CD4-positive, alpha-beta memory T cell (primary cell): ENCODE data around the gene C22orf42. TPM values are rescaled to one million over a fixed set of nuclear protein-coding genes. Genes with fewer than 3 reads are reported as not detected.

Source experiments
- polyA plus RNA-seq, 2 donors: library from polyadenylated mRNA; unstranded; fragments of 300-500 nt; fragmentation: Illumina TruSeq; gene quantifications; one replicate each; pipeline ENCODE4 v1.2.3, GENCODE V29; 2021
- total RNA-seq, 2 experiments: library from RNA; stranded (reverse); gene quantifications; one replicate each; pipeline ENCODE4 v1.2.3, GENCODE V29; 2021

The C22orf42 gene
- total and polyA plus RNA-seq, 4 experiments from 2014 or later = not detected

Other genes with a start within 250 kb of the C22orf42 start
- 10 to 100 TPM; 48.0 to 57.0 TPM for gene YWHAH, start 214.8 kb downstream of the C22orf42 start, total RNA-seq
- gene YWHAH, start 214.8 kb downstream of the C22orf42 start, polyA plus RNA-seq = 100 to 1,000 TPM in 1 of 2 donors, 10 to 100 TPM in 1; 99.3 to 126 TPM
- gene SLC5A1, start 116.0 kb downstream of the C22orf42 start, total RNA-seq = not detected
- not detected for gene SLC5A1, start 116.0 kb downstream of the C22orf42 start, polyA plus RNA-seq
- under 1 TPM; 0.61 to 0.81 TPM for gene RFPL2, start 45.8 kb upstream of the C22orf42 start, total RNA-seq
- gene RFPL2, start 45.8 kb upstream of the C22orf42 start, polyA plus RNA-seq = 1 to 10 TPM; 3.6 to 4.7 TPM
- gene SLC5A4, start 96.0 kb upstream of the C22orf42 start, total RNA-seq = not detected
- gene SLC5A4, start 96.0 kb upstream of the C22orf42 start, polyA plus RNA-seq = not detected
- not detected for gene RFPL3, start 198.6 kb upstream of the C22orf42 start, total RNA-seq
- not detected for gene RFPL3, start 198.6 kb upstream of the C22orf42 start, polyA plus RNA-seq